ENCODE results near the gene CALML4.

Gene CALML4

DNA sequence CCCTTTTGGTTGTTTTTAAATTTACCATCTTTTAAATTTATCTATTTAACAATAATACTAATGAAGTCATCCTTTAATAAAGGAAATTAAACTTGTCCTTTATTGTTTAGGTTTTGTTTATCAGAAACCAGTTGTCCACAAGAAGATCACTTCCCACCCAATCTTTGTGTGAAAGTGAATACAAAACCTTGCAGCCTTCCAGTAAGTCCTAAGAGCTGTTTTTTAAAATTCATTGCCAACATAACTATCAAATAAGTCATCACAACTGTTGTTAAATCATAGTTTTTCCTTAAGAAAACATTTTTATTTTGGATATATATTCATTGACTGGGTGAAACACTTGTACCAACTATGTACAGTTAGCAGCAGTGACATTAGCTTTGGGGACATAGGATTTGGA is 59.4 kb downstream of the CALML4 start:
- no peak for DNase-seq (ENCODE audit: low read depth)
- no peak overlapping the region for H3K4me3 ChIP-seq (ENCODE audit: low read depth, low read length)
- TF ChIP-seq, protein P1, sequence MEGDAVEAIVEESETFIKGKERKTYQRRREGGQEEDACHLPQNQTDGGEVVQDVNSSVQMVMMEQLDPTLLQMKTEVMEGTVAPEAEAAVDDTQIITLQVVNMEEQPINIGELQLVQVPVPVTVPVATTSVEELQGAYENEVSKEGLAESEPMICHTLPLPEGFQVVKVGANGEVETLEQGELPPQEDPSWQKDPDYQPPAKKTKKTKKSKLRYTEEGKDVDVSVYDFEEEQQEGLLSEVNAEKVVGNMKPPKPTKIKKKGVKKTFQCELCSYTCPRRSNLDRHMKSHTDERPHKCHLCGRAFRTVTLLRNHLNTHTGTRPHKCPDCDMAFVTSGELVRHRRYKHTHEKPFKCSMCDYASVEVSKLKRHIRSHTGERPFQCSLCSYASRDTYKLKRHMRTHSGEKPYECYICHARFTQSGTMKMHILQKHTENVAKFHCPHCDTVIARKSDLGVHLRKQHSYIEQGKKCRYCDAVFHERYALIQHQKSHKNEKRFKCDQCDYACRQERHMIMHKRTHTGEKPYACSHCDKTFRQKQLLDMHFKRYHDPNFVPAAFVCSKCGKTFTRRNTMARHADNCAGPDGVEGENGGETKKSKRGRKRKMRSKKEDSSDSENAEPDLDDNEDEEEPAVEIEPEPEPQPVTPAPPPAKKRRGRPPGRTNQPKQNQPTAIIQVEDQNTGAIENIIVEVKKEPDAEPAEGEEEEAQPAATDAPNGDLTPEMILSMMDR (IDR thresholded peaks at IDR 0.05; ENCODE audit: insufficient read depth, low read depth, low read length, missing control alignments) = no peak

DNA sequence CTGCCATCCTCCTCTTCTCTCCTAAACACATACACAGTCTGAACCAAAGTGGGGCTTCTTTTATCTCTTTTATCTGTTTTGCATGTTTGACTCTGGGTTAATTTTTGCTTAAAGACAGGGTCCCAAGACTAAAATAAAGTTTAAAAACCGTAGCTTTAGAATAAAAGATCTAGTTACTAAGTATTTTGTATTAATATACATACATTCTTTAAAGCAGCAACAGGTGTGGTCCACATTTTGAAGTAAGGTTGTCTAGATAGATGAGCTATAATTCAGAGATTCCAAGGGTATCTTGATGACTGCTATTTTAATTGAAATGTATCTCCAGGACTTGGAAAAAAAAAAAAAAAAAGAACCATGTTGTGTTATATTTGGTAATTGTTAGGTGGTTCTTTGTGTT is 61.3 kb downstream of the CALML4 start:
- DNase-seq (ENCODE audit: low read depth) = no peak
- H3K4me3 ChIP-seq (ENCODE audit: low read depth, low read length) = no peak overlapping the region
- TF ChIP-seq, protein P1 (IDR thresholded peaks at IDR 0.05; ENCODE audit: insufficient read depth, low read depth, low read length, missing control alignments) = no peak

DNA sequence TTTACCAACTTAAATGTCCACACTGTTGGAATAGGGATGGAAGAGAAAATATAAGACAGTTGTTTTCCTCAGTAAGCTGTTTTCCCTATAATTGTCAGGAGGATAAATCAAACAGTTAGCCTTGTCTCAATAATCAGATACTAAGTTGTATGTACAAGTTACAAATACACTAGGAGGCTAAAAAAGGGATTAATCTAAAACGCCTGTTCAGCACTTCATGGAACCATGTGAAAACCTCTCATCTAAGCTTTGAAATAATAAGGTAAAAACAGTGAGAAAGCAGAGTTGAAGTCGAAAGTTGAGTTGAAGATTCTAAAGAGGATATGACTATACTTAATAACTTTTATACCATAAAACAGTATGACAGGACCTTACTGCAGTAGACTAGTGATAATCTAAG is 62.0 kb downstream of the CALML4 start:
- DNase-seq (ENCODE audit: low read depth) = no peak
- no peak overlapping the region for H3K4me3 ChIP-seq (ENCODE audit: low read depth, low read length)
- TF ChIP-seq, protein P1 (IDR thresholded peaks at IDR 0.05; ENCODE audit: insufficient read depth, low read depth, low read length, missing control alignments) = no peak
